HEK293 (cell line): ENCODE results near the gene ADK.

ENCODE experiments used
- AEBP2 ChIP-seq: fragments of 450-650 bp; formaldehyde crosslinking; IDR thresholded peaks from 2 replicates; pipeline ENCODE4 v1.5.1; 2016; ENCODE audit warnings: missing biosample characterization, missing genetic modification characterization, borderline replicate concordance
- CTCF ChIP-seq: fragments of 450-650 bp; formaldehyde crosslinking; IDR thresholded peaks from 2 replicates; pipeline ENCODE4 v1.5.1; 2016; ENCODE audit warnings: missing biosample characterization, missing genetic modification characterization
- ELK4 ChIP-seq: IDR thresholded peaks from 2 replicates; pipeline ENCODE4 v1.6.1; 2011; ENCODE audit warnings: mild to moderate bottlenecking, low read depth, low read length, borderline replicate concordance
- GFI1B ChIP-seq: fragments of 450-650 bp; formaldehyde crosslinking; IDR thresholded peaks from 2 replicates; pipeline ENCODE4 v1.5.1; 2016; ENCODE audit warnings: missing biosample characterization, missing genetic modification characterization
- ZEB2 ChIP-seq: fragments of 450-650 bp; formaldehyde crosslinking; IDR thresholded peaks from 2 replicates; pipeline ENCODE4 v1.5.1; 2016; ENCODE audit warnings: missing biosample characterization, missing genetic modification characterization
- ZIC2 ChIP-seq: fragments of 450-650 bp; formaldehyde crosslinking; IDR thresholded peaks from 2 replicates; pipeline ENCODE4 v1.5.1; 2016; ENCODE audit warnings: missing biosample characterization, missing genetic modification characterization
- ZNF24 ChIP-seq: fragments of 450-650 bp; formaldehyde crosslinking; IDR thresholded peaks from 2 replicates; pipeline ENCODE4 v1.5.1; 2016; ENCODE audit warnings: missing biosample characterization, missing genetic modification characterization
- ZNF544 ChIP-seq: fragments of 450-650 bp; formaldehyde crosslinking; IDR thresholded peaks from 2 replicates; pipeline ENCODE4 v1.5.0; 2017; ENCODE audit warnings: missing biosample characterization, missing genetic modification characterization
- ZNF580 ChIP-seq: fragments of 450-650 bp; formaldehyde crosslinking; IDR thresholded peaks from 2 replicates; pipeline ENCODE4 v1.5.1; 2016; ENCODE audit warnings: missing biosample characterization, missing genetic modification characterization

- TF ChIP-seq ZNF580 (tag by site-specific recombination) (peak; percentile 71; the same call in 1 of the 2 replicates), ZNF24 (tag by site-specific recombination) (peak; percentile 88), CTCF (tag by site-specific recombination) (no peak), GFI1B (peak; percentile 89), ELK4 (no peak), ZEB2 (tag by site-specific recombination) (peak; percentile 83; the same call in 1 of the 2 replicates), AEBP2 (no peak), ZNF544 (tag by site-specific recombination) (no peak), ZIC2 (tag by site-specific recombination) (no peak; the same call in 1 of the 2 replicates)
Observed at GRCh38 chr10:74418285-74418872, 267.4 kb downstream of the ADK start.
